TTC549 (cell line): ENCODE measurements around the gene KBTBD12.

Experiments used
- FAIRE-seq: peaks from 2 replicates; lab custom pipeline; 2012; peaks lifted over from hg19 to GRCh38; lab: Jason Lieb, UNC

Gene KBTBD12

DNA sequence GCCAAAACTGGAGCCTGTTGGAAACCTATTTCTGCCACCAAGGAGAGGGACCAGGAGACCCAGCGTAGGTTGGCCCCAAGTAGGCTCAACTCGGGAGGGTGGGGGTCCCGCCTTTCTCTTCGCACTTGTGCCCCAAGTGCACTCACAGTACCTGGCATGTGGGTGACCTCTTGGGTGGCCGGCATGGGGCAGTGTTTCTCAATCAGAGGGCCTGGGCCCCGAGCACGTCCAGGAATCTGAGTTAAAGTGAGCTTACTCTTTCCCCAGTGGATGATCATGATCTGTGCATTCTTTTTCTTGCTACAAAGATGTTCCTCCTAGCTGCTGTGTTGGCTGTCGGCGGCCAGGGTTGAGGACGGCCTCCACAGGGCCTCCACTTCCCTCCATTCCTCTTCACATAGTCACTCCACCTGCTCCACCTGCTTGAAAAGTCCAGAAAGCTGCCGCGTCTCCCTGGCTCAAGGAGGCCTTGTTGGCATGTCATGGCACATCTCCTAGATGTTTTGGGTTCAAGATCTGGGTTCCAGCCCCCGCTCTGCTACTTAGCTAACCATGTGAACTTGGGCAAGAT is 70.7 kb downstream of the KBTBD12 start:
- FAIRE-seq: no peak

- no peak for FAIRE-seq
Observed at GRCh38 chr3:127986803-127987202, 71.8 kb downstream of the KBTBD12 start.

GRCh38 chr3:127987309-127987995 is 72.4 kb downstream of the KBTBD12 start:
- no peak for FAIRE-seq

GRCh38 chr3:127988770-127989557 is 73.9 kb downstream of the KBTBD12 start:
- FAIRE-seq: no peak

- FAIRE-seq: no peak
Observed at GRCh38 chr3:127990051-127990450, 75.0 kb downstream of the KBTBD12 start.

DNA sequence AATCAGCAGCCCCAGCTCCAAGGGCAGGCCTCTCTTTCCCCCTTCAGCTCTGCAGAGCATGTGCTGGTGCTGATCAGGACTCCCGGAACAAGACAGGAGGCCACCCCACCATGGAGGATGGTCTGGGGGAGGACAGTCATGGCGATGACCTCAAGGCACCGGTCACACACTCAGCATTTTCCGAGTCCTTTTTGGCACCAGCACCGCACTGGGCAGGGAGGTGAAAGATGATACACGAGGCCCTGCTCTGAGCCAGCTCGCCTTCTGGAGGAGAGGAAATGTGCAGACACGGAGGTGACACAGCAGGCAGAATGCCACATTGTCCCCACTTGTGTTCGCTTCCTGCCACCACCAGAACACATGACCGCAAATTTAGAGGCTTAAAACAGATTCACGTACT is 75.4 kb downstream of the KBTBD12 start:
- FAIRE-seq: no peak

- FAIRE-seq: no peak
Observed at GRCh38 chr3:127991251-127991650, 76.2 kb downstream of the KBTBD12 start.

DNA sequence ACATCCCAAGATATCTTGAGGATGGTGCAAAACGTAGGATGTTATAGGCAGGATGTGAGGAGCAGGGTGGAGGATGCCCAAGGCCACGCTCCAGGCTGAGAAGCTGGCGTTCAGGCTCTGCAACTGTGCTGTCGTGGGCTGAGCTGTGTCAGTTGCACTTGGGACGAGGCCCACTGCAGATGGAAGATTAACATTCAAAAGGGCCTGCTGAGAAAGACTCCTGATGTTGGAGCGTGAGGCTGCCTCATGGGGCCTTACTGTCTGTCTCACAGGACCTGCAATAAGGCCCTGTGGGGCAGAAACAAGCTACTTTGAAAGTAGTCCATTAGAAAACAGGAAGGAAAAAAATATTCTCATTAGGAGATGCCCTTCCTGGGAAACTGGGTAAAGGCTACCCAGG is 76.6 kb downstream of the KBTBD12 start:
- FAIRE-seq: no peak

DNA sequence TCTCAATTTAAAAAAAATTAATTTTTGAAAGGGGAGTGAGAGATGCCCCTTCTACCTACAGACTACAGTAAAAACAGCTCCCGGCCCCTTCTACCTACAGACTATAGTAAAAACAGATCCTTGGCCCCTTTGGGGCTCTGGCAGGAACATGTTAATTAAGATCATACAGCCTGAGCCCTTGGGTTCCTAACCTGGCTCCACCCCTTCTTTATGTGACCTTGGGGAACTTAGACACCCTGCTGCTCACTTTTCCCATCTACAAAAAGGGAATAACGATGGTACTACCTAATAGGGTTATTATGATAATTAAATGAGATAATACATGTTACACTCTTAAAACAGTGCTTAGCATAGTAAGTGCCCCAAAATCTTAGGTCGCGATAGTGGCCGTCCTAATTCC is 77.1 kb downstream of the KBTBD12 start:
- FAIRE-seq: no peak

DNA sequence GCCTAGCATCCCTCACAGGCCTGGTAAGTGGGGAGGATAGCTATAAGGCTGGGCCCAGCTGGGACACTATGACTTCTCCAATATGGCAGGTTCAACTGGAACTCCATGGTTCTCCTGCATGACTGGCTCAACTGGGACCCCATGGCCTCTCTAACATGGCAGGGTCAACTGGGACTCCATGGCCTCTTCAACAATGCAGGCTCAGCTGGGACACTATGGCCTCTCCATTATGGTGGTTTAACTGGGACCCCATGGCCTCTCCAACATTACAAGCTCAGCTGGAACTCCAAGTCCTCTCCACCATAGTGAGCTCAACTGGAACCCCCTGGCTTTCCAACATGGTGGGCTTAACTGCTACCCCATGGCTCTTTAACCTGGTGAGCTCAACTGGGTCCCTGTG is 79.0 kb downstream of the KBTBD12 start:
- FAIRE-seq: no peak

GRCh38 chr3:127997016-127997415 is 82.0 kb downstream of the KBTBD12 start:
- no peak for FAIRE-seq

- FAIRE-seq: no peak
Observed at GRCh38 chr3:127997961-127998360, 82.9 kb downstream of the KBTBD12 start.

GRCh38 chr3:127998596-127998995 is 83.6 kb downstream of the KBTBD12 start:
- no peak for FAIRE-seq

- no peak for FAIRE-seq
Observed at GRCh38 chr3:127999509-128000106, 84.6 kb downstream of the KBTBD12 start.

GRCh38 chr3:128001576-128001975 is 86.5 kb downstream of the KBTBD12 start:
- no peak for FAIRE-seq

DNA sequence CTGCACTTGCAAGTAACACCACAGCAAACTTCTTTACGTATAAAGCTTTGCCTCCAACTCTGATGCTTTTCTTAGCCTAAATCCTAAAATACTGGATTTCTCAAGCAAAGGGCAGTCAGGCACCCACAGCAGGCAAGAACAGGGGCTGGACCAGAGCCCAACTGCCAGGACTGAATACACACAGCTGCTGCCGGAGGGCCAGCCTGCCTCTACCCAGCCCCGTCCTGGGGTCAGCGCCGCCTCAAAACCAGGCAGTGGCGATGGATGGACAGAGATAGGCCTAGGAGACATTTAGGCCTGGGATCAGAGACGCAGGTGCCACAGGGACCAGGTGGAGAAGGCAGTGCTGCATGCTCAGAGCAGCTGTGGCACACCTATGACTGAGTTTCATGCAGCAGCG is 89.6 kb downstream of the KBTBD12 start:
- no peak for FAIRE-seq

DNA sequence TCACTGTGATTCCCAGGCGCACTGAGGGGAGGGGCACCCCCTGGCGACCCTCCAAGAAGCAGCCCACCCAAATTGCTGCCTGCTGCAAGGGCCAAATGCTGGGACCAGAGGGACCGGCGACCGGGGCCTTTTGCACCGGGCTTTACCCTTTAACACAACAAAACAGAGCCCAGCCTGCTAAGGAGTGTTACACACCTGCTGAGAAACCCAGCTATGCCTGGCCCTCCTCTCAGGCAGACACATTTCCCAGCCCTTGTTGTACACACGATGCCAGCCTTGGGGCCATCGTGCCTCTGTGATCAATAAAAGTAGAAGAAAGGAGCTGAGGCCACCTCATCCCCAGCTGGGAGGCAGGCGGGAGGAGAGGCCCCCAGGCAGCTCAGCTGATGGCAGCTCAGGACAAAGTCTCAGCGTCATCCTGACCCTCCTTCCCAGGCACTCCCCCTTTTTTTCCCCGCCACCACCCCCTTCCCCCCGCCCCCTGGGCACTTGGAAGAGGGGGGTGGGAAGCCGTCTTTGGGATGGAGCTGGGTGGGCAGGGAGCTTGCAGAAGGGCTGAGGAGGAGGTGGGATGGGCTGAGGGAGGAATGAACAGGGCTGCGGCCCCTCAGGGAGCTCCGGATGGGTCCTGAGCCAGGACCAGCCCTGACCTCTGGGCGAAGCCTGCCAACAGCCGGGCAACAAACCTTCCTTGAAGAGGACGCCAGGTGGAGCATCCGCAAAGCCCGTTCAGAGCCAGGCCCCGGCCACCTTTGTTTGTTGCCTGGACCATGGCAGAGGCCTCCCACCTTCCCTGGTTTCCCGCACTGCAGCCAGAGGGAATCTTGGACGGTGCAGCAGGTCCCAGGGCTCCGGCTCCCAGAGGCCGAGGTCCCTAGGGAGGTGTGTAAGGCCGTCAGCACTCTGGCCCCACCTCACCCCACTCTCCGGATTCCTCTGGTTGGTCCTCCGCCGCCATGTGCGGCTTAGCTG is 91.3 kb downstream of the KBTBD12 start:
- FAIRE-seq: no peak

DNA sequence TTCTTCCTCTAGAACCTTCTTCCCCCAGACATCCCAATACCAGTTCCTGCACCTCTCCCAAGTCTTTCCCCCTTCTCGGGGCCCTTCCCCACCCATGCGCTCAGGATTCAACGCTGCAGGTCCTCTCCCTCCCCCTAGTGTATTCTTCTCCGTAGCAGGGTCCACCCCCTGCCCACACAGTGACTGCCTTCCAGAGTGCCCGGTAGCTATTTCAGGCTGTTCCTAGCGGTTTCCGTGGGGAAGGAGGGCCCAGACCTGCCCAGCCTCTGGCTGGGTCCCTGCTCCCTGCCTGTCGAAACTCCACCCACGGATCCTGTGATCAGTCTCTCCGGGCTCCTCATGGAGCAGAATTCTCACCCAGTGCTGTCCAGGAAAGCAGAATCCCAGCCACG is 92.0 kb downstream of the KBTBD12 start:
- FAIRE-seq: no peak

GRCh38 chr3:128009952-128010846 is 95.2 kb downstream of the KBTBD12 start:
- FAIRE-seq: no peak

DNA sequence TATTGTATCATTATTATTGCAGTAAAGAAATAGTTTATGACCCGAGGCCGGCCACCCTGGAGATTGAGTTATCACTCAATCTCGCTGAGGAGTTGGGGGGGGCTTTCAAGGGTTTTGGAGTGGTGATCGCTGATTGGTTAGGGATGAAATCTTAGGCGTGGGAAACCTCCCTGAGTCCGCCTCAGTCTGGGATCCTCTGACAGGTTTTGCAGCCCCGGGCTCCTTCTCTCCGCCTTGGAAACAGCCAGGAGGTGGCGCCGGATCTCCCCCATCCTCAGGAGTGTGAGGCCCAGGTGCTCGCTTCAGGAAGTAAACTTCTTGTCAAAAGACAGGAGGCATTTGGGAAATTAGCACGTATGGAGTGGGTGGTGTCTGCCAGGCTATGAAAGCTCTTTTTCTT is 96.1 kb downstream of the KBTBD12 start:
- FAIRE-seq: no peak

DNA sequence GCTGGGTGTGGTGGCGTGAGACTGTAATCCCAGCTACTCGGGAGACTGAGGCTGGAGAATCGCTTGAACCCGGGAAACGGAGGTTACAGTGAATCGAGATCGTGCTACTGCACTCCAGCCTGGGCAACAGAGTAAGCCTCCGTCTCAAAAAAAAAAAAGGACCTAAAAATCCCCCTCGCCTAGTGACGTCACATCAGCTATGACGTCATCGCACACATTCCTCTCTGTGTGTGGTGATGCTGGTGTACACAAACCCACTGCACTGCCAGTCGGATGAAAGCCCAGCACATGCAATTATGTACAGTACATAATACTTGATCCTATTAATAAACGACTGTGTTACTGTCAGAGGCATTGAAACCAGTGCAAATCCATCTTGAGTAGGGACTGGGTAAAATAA is 97.0 kb downstream of the KBTBD12 start:
- no peak for FAIRE-seq
